NCI-H2227 (cell line): ENCODE measurements around the gene SMYD1.
"Not testable (repeated sequence)": the region's sequence is repeated elsewhere in the genome, so short reads cannot be mapped to it uniquely, and the experiment has no call there.

Experiments used
- DNase-seq: peaks from one replicate; lab custom pipeline; 2025; ENCODE audit not compliant: unreplicated experiment; lab: John Stamatoyannopoulos, UW

Gene SMYD1

DNA sequence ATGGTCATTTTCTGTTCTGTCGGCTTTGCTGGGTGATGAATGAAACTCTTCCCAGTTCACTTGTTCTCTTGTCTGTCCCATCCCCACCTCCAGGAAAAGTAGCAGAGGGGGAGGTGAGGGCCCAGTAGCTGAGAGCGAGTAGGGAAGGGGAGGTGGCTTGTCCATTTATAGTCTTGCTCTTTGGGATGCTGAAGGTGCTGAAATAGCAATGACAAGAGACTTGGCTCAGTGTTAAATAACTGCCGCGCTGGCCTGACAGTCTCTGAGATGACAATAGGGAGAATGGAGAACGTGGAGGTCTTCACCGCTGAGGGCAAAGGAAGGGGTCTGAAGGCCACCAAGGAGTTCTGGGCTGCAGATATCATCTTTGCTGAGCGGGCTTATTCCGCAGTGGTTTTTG, at the start of gene SMYD1:
SMYD1 (plus strand) TSS at position 228 of the 400 bp plus-strand sequence; CDS start at position 268, 40 bp downstream.
- no peak for DNase-seq

DNA sequence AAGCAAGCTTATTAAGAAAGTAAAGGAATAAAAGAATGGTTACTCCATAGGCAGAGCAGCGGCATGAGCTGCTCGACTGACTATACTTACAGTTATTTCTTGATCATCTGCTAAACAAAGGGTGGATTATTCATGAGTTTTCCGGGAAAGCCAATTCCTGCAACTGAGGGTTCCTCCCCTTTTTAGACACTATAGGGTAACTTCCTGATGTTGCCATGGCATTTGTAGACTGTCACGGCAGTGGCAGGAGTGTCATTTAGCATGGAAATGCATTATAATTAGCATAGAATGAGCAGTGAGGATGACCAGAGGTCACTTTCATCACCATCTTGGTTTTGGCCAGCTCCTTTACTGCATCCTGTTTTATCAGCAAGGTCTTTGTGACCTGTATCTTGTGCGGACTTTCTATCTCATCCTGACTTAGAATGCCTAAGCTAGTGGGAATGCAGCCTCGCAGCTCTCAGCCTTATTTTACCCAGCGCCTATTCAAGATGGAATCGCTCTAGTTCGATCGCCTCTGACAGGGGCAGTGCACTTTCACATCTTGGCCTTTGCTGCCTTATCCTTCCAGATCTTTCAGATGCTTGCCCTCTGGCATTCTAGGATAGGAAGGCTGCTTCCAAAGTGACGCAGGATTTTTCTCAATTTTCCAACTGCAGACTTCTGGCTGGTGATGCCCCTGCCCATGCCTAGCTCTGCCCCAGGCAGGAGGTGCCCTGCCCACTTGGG, 49.4 kb upstream of the SMYD1 start:
- DNase-seq: not testable (repeated sequence)

DNA sequence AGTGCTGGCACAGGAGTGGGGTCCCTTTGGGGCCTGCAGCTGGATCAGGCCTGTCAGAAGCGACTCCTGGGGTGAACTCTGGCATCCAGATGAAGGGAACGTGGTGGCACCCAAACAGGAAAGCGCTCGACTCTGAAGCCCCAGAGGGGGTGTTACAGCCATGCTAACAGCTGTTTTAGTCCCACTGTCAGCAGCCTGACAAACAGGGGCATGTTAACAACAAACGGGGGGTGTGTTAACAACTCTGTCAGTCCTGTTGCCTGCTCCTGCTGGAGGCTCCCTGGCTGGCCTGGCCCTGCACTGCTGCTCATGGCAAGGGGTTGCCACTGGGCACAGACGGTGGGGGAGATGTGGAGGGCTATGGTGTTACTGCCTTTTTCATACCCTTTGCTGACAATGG, 48.7 kb upstream of the SMYD1 start:
- no peak for DNase-seq

- DNase-seq: no peak
Observed at GRCh38 chr2:88019985-88020384, 47.6 kb upstream of the SMYD1 start.

- DNase-seq: no peak
Observed at GRCh38 chr2:88022669-88022921, 45.0 kb upstream of the SMYD1 start.

DNA sequence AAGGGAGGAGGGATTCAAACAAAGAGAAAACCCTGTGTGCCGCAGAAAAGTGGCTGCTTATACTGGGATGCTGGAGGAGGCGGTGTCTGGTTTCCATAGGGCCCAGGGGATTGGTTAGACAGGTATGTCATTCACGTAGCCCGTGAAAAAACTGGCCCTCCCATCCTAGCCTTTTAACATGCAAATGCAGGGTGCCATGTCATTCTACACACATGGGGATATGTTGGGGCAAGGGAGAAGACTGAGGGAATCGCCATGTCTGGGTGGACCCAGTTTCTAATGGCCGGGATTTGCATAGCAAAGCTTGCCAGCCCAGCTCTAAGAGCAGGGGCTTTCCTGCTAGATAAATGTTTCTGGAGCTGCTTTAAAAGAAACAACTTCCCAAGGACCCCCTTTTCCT, 43.1 kb upstream of the SMYD1 start:
- no peak for DNase-seq

DNA sequence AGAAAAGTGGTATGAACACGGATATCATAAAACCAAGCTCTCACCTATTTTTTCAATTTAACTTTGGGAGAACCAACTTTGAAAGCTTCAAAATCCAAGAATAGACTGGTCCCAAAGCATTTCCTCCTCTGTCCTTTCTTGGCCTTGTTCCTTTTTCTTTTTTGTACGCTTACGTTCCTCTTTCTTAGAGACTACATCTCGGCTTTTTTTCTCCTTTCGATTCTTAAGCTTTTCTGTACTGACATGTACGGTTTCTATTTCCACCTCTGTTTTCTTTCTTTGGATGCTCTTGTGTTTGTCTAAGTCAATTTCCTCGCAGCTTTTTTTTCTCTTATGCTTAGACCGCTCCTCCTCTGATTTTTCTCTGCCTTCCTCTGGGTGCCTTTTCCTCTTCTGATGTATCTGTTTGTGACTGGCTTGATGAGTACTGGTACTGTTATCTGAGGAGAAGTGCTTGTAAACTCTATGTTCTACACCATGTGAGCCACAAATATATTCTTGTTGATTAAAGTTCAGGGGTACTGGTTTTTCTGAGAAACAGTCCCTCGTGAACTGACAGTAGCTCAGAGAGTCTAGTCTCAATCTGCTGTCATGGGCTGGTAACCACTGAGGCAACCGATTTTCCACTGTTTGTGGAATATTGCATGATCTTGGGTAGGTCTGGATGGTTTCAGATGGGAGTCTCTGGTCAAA, 39.8 kb upstream of the SMYD1 start:
- no peak for DNase-seq

GRCh38 chr2:88028931-88029330, 38.7 kb upstream of the SMYD1 start:
- no peak for DNase-seq

DNA sequence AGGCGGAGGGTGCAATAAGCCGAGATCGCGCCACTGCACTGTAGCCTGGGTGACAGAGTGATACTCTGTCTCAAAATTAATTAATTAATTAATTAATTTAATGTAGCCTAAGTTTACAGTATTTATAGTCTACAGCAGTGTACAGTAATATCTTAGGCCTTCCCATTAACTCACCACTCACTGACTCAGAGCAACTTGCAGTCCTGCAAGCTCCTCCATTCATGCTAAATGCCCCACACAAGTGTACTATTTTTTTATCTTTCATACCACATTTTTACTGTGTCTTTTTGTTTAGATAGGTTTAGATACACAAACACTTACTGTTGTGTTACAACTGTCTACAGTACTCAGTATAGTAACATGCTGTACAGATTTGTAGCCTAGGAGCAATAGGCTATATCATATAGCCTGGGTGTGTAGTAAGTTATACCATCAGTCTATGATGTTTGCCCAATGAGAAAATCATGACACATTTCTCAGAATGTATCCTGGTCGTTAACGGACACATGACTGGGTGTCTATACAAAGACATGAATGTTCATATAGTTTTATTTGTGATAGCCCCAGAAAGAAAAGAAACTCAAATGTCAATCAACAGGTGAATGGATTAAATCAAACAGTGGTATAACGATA, 35.4 kb upstream of the SMYD1 start:
- no peak for DNase-seq

DNA sequence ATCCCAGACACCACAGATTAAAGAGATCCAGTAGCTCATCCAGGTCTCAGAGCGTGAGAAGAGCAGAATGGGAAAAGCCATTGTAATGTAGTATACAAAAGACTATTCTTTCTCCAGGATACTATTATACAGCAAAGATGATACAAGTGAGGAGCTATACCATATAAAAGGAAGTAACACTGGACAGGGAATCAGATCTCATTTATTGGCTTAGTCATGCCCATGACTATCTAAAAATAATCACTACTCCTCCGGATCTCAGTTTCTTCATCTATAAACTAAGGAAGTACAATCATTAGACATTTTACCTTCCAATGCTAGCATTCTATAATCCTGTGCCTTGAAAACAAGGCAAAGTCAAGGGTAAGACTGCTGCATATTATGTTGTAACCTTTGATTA, 31.4 kb upstream of the SMYD1 start:
- DNase-seq: no peak

DNA sequence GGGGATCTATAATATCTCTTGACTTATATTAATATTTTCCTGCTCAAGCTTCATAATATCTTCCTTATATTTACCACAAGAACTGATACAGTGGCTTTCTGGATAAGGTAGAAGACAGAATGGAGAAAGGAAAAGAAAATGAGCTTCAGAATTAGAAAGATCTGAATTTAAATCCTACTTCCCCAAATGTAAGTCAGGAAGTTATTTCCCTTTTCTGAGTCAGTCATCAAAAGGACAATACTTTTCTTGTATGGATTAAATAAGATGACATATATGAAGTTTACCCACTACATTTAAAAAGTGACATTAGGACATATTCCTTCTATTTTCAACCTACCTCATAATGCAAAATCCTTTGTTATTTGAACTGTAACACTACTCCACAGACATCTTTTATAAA, 31.0 kb upstream of the SMYD1 start:
- no peak for DNase-seq

DNA sequence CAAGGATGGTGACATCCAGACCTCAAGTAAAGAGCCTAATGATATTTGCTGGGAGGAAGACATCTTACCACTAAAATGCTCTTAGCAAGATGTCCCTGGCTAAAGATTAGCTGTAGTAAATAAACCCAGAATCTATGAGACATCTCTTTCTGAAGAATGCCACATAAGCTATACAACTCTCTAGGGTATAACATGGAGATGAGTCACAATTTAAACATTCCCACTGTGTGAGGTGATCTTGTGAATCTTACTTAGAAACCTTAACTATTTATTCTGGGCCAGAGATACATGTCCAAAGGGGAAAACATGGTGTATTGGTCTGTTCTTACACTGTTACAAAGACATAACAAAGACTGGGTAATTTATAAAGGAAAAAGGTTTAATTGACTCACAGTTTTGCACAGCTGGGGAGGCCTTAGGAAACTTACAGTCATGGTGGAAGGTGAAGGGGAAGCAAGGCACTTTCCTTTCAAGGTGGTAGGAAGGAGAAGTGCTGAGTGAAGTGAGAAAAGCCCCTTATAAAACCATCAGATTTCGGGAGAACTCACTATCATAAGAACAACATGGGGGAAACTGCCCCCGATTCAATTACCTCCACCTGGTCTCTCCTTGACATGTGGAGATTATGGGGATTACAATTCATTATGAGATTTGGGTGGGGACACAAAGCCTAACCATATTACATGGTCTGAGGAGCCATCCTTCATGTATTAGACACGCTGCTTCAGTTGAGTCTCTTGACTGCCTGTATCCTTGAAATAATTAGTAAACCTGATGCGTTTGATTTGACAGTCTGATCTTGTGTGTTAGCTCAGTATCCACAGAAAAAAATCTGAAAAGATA, 29.1 kb upstream of the SMYD1 start:
- no peak for DNase-seq

DNA sequence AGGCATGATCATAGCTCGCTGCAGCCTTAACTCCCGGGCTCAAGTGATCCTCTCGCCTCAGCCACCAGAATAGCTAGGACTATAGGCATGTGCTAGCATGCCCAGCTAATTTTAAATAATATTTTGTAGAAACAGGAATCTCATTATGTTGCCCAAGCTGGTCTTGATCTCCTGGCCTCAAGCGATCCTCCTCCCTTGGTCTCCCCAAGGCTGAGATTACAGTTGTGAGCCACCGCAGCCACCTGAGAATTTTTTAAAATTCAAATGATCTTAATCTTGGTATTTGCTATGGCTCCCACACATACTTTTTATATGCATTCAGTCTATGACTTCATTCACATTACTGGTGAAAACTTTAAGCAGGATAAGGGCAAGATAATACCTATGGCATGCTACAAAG, 25.1 kb upstream of the SMYD1 start:
- DNase-seq: no peak

- not testable (repeated sequence) for DNase-seq
Observed at GRCh38 chr2:88045561-88045960, 22.1 kb upstream of the SMYD1 start.

GRCh38 chr2:88048541-88048940, 19.1 kb upstream of the SMYD1 start:
- DNase-seq: no peak

GRCh38 chr2:88049622-88050021, 18.0 kb upstream of the SMYD1 start:
- DNase-seq: no peak

GRCh38 chr2:88051792-88052191, 15.8 kb upstream of the SMYD1 start:
- no peak for DNase-seq

- DNase-seq: no peak
Observed at GRCh38 chr2:88053296-88053695, 14.3 kb upstream of the SMYD1 start.

DNA sequence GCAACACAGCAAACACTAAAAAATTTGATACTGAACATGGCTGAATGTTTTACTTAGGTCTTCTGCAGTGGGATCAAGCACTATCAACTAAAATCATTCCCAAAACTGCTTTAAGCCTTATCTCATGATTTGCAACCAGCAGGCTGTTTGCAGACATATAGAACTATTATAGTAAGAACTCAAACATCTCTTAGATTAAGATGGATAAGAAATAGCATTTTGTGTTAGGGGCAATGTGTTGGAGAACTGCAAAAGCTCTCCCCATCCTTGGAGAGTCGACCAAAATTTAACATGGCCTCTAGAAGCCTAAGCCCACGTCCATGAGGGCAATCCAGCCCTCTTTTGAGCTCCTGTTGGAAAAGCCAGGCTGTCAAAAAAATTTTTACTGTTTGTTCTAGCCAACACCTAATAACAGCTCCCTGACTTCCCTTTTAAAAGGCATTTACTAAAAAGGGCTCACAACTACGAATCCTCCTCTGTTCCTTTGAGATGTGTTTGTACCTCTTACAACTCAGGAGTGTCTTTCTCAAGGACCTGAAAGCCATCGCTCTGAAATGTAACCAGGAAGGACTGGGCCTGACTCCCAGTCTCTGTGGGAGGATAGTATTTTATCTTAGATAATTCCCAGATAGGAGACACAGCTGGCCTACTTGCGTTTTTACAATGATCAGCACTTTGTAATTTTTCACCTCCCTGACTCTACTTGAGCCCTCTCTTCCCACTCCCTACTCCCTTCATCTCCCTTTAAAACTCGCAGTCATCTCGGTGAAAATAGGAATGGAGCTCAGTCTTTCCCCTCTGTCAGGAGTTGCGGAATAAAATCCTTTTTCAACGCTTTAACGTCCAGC, 13.5 kb upstream of the SMYD1 start:
- DNase-seq: no peak

DNA sequence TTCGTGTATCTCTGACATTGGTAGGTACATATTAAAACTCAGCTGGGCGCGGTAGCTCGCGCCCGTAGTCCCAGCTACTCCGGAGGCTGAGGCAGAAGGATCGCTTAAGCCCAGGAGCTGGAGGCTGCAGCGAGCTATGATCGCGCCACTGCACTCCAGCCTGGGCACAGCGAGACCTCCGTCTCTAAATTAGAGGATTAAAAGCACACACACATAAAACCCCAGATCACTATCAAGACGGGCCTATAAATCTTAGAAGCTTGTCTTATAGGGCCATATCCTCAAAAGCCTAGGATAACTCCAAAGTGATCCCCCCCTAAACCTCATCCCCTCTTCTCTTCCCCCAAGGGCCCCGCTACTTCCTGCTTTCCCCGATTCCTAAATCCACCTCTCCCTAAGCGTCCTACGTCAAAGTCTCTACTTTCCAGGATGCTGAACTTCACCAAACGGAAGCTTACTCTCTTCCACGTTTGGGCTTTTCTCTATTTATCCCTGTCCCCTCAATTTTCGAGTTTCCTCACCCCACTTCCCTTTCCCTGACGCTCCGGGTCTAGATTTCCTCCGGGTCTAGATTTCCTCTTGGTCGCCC, 12.7 kb upstream of the SMYD1 start:
- DNase-seq: no peak
